ENCODE data around the gene ZBTB11.
A peak's percentile ranks its signal among the peaks of the same experiment; 100 is the strongest.

ZBTB11 gene

GRCh38 chr3:101675709-101676215, 1.2 kb downstream of the ZBTB11 start:
- TF ChIP-seq, protein P1, sequence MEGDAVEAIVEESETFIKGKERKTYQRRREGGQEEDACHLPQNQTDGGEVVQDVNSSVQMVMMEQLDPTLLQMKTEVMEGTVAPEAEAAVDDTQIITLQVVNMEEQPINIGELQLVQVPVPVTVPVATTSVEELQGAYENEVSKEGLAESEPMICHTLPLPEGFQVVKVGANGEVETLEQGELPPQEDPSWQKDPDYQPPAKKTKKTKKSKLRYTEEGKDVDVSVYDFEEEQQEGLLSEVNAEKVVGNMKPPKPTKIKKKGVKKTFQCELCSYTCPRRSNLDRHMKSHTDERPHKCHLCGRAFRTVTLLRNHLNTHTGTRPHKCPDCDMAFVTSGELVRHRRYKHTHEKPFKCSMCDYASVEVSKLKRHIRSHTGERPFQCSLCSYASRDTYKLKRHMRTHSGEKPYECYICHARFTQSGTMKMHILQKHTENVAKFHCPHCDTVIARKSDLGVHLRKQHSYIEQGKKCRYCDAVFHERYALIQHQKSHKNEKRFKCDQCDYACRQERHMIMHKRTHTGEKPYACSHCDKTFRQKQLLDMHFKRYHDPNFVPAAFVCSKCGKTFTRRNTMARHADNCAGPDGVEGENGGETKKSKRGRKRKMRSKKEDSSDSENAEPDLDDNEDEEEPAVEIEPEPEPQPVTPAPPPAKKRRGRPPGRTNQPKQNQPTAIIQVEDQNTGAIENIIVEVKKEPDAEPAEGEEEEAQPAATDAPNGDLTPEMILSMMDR (IDR thresholded peaks at IDR 0.05; ENCODE audit: insufficient read depth, low read depth, low read length, missing control alignments), result no peak
- H3K4me3 ChIP-seq (ENCODE audit: low read length), result peak overlapping the region; percentile 90
- no peak for DNase-seq (ENCODE audit: low read depth)

GRCh38 chr3:101674518-101674917, 2.4 kb downstream of the ZBTB11 start:
- no peak for DNase-seq (ENCODE audit: low read depth)
- no peak overlapping the region for H3K4me3 ChIP-seq (ENCODE audit: low read length)
- TF ChIP-seq, protein P1 (IDR thresholded peaks at IDR 0.05; ENCODE audit: insufficient read depth, low read depth, low read length, missing control alignments), result no peak

DNA sequence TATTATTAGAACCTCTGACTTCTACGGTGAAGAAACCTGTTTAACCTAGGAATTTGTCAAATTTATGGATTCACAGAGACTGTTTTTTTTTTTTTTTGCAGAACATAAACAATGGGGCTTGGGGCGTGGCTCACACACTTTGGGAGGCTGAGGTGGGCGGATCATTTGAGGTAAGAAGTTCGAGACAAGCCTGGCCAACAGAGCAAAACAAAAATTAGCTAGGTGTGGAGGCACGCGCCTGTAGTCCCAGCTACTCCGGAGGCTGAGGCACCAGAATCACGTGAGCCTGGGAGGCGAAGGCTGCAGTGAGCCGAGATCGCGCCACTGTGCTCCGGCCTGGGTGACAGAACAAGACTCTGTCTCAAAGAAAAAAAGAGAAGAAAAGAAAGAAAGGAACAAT, 3.0 kb downstream of the ZBTB11 start:
- no peak for DNase-seq (ENCODE audit: low read depth)
- TF ChIP-seq, protein P1 (IDR thresholded peaks at IDR 0.05; ENCODE audit: insufficient read depth, low read depth, low read length, missing control alignments), result no peak
- H3K4me3 ChIP-seq (ENCODE audit: low read length), result no peak overlapping the region

- no peak for DNase-seq (ENCODE audit: low read depth)
- TF ChIP-seq, protein P1 (IDR thresholded peaks at IDR 0.05; ENCODE audit: insufficient read depth, low read depth, low read length, missing control alignments), result no peak
- H3K4me3 ChIP-seq (ENCODE audit: low read length), result no peak overlapping the region
Measured at GRCh38 chr3:101671014-101671413, 5.9 kb downstream of the ZBTB11 start.

DNA sequence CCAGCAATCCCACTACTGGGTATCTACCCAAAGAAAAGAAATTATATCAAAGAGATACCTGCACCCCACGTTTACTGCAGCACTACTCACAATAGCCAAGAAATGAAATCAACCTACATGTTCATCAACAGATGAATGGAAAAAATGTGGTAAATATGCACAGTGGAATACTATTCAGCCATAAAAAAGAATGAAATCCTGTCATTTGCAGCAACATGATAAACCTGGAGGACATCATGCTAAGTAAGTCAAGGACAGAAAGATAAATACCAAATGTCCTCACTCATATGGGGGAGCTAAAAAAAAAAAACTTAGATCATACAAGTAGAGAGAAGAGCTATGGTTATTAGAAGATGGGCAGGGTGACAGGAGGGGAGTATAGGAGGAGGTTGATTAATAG, 9.1 kb downstream of the ZBTB11 start:
- TF ChIP-seq, protein P1 (IDR thresholded peaks at IDR 0.05; ENCODE audit: insufficient read depth, low read depth, low read length, missing control alignments), result no peak
- H3K4me3 ChIP-seq (ENCODE audit: low read length), result no peak overlapping the region
- no peak for DNase-seq (ENCODE audit: low read depth)

- no peak overlapping the region for H3K4me3 ChIP-seq (ENCODE audit: low read length)
- TF ChIP-seq, protein P1 (IDR thresholded peaks at IDR 0.05; ENCODE audit: insufficient read depth, low read depth, low read length, missing control alignments), result no peak
- DNase-seq (ENCODE audit: low read depth), result no peak
Measured at GRCh38 chr3:101667331-101667730, 9.6 kb downstream of the ZBTB11 start.

DNA sequence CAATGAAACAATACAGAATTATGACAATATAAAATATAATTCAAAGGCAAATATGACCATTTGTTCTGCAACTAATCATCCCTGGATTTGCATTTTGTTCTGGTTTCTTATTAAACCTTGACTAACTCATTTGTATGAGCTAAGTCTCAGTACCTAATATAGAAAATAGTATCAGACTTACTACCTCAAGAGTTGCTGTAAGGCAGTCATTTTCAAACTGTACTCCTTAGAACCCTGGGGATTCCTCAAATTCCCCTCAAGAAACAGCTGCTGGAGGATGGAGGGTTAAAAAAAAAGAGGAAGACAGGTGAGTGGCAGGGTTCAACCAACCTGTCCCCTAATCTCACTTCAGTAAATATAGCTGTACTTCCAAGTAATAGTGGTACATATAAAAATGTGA, 11.1 kb downstream of the ZBTB11 start:
- DNase-seq (ENCODE audit: low read depth), result no peak
- TF ChIP-seq, protein P1 (IDR thresholded peaks at IDR 0.05; ENCODE audit: insufficient read depth, low read depth, low read length, missing control alignments), result no peak

More for the DNA sequence above, 11.1 kb downstream of the ZBTB11 start:
- H3K4me3 ChIP-seq (ENCODE audit: low read length), result no peak overlapping the region
